ENCODE data around the gene ARHGAP25. TPM values are rescaled to one million over a fixed set of nuclear protein-coding genes. Genes with fewer than 3 reads are reported as not detected.

The ARHGAP25 gene
- total and polyA plus RNA-seq, 2 of the 4 experiments (the other 2 are of a cell fraction): 0.29 to 0.36 TPM

GRCh38 chr2:68698567-68699377 lies 35.8 kb upstream of the ARHGAP25 start:
- CTCF ChIA-PET: no interaction called here
- Histone ChIP-seq H2AFZ (replicated peaks; ENCODE audit: low read length, poor library complexity) (no peak overlapping the region), H3K23ac (ENCODE audit: low read depth, low read length) (no peak overlapping the region), H2AK9ac (replicated peaks; ENCODE audit: low read depth, low read length, poor library complexity) (no peak overlapping the region), H3K14ac (replicated peaks; ENCODE audit: low read depth, low read length) (no peak overlapping the region), H3K79me1 (ENCODE audit: low read depth in 1 of 2, low read length in 2 of 2) (no peaks in the 10 kb centered on the region), H2BK20ac (ENCODE audit: low read depth, low read length) (no peak overlapping the region), H4K5ac (ENCODE audit: low read depth, low read length) (no peak overlapping the region), H4K91ac (ENCODE audit: insufficient read depth, low read depth, low read length) (no peak overlapping the region), H2AK5ac (ENCODE audit: low read depth, low read length) (no peak overlapping the region), H4K8ac (ENCODE audit: low read depth in 2 of 2, low read length in 2 of 2) (no peak overlapping the region), H3K9me3 (ENCODE audit: control insufficient read depth, insufficient read depth, low read length) (peaks cover 8% of the 10 kb centered on the region), H3K4ac (ENCODE audit: low read depth, low read length) (no peak overlapping the region), H3K27me3 (ENCODE audit: control insufficient read depth, insufficient read depth, low read length) (peaks cover 30% of the 10 kb centered on the region), H2BK15ac (ENCODE audit: low read depth, low read length) (no peak overlapping the region), H3K4me2 (ENCODE audit: low read depth, low read length) (no peak overlapping the region), H3K18ac (ENCODE audit: low read depth, low read length) (no peak overlapping the region), H2BK120ac (ENCODE audit: low read depth, low read length) (no peak overlapping the region), H3K9ac (ENCODE audit: low read depth, low read length) (no peak overlapping the region), H3K9me1 (ENCODE audit: insufficient read depth, low read length) (no peaks in the 10 kb centered on the region), H3K4me1 (ENCODE audit: control insufficient read depth, insufficient read depth, low read length) (no peaks in the 10 kb centered on the region), H2BK5ac (ENCODE audit: low read depth, low read length, poor library complexity, severe bottlenecking) (no peak overlapping the region), H3K4me3 (ENCODE audit: insufficient read depth, low read depth, low read length) (no peak overlapping the region), H3K27ac (ENCODE audit: insufficient read depth, low read length) (no peak overlapping the region), H3K36me3 (ENCODE audit: control insufficient read depth, insufficient read depth, low read length) (no peaks in the 10 kb centered on the region), H3K56ac (ENCODE audit: extremely low read depth, insufficient read depth, low read length) (no peak overlapping the region), H4K20me1 (ENCODE audit: insufficient read depth, low read length) (no peaks in the 10 kb centered on the region)
- in situ Hi-C loops (cut with MboI; ENCODE audit: low sequenced_read_pairs): no loop called here
- POLR2A ChIA-PET (ENCODE audit: unreplicated experiment): no interaction called here
- BruUV-seq (replicated peaks): no TSS peak
- TF ChIP-seq MAZ (IDR thresholded peaks at IDR 0.05; ENCODE audit: borderline replicate concordance, low read depth, low read length) (no peak), USF2 (IDR thresholded peaks at IDR 0.05; ENCODE audit: low read depth, low read length) (no peak), POLR2A (IDR thresholded peaks at IDR 0.05; ENCODE audit: low read depth, low read length) (no peak), MAFK (IDR thresholded peaks at IDR 0.05; ENCODE audit: low read depth, low read length) (no peak), NFE2L2 (IDR thresholded peaks at IDR 0.05; ENCODE audit: low read depth, low read length) (no peak), CTCF (conservative IDR thresholded peaks at IDR 0.05; ENCODE audit: low read depth, low read length) (no peak), CEBPB (IDR thresholded peaks at IDR 0.05; ENCODE audit: low read depth, low read length) (no peak), ELK1 (IDR thresholded peaks at IDR 0.05; ENCODE audit: borderline replicate concordance, low read depth, low read length) (no peak), RAD21 (IDR thresholded peaks at IDR 0.05; ENCODE audit: low read length) (no peak), SMC3 (IDR thresholded peaks at IDR 0.05; ENCODE audit: low read depth, low read length) (no peak), MXI1 (IDR thresholded peaks at IDR 0.05; ENCODE audit: borderline replicate concordance, low read depth, low read length) (no peak), BHLHE40 (IDR thresholded peaks at IDR 0.05; ENCODE audit: low read depth, low read length) (no peak), RFX5 (IDR thresholded peaks at IDR 0.05; ENCODE audit: low read depth, low read length) (no peak), FOS (IDR thresholded peaks at IDR 0.05; ENCODE audit: low read depth, low read length) (no peak), RCOR1 (IDR thresholded peaks at IDR 0.05; ENCODE audit: insufficient replicate concordance, low read length) (no peak), CHD1 (IDR thresholded peaks at IDR 0.05; ENCODE audit: low read depth, low read length) (no peak)
- no CpG with 5 or more reads among the region's 4 CpGs for WGBS, 2 experiments (ENCODE audit: extremely low coverage in 2 of 2, insufficient read length in 1 of 2)
- ATAC-seq (ENCODE audit: low read depth) (no peak), DNase-seq (no peak)
- intact Hi-C loops (cut with micrococcal nuclease): no loop called here
- dilution Hi-C loops (cut with HindIII; ENCODE audit: low sequenced_read_pairs, unreplicated experiment): no loop called here
